GM13976 (cell line): Measurements from ENCODE around the gene RAB11FIP4.

Experiments used
- DNase-seq: peaks from one replicate; pipeline ENCODE4 v3.0.0; 2012; ENCODE audit warnings: low spot score
- CTCF ChIP-seq: IDR thresholded peaks from 2 replicates; pipeline ENCODE4 v1.5.1; 2012; ENCODE audit warnings: borderline replicate concordance, mild to moderate bottlenecking; ENCODE audit not compliant: insufficient read depth; ENCODE audit errors: extremely low read depth, missing control alignments, control extremely low read depth
- in situ Hi-C: fragments of 300-500 bp; cut with MboI; formaldehyde crosslinking; loops from one replicate; pipeline ENCODE4 v1.12.0; 2022; ENCODE audit warnings: low sequenced_read_pairs, mixed read lengths, inconsistent platforms; ENCODE audit not compliant: unreplicated experiment

The RAB11FIP4 gene

GRCh38 chr17:31549121-31549524 is 157.6 kb downstream of the RAB11FIP4 start:
- no peak for TF ChIP-seq CTCF
- in situ Hi-C loops, result no loop called here
- DNase-seq, result no peak

GRCh38 chr17:31549525-31550388 is 158.3 kb downstream of the RAB11FIP4 start:
- in situ Hi-C loops, result loop anchor here (10.0 kb wide), 1 partner anchor 295 kb away; no protein-coding TSS in a partner anchor
- DNase-seq, result peak; percentile 94
- TF ChIP-seq CTCF, result no peak

GRCh38 chr17:31550389-31551056 is 159.0 kb downstream of the RAB11FIP4 start:
- in situ Hi-C loops, result loop anchor here (10.0 kb wide), 1 partner anchor 294 kb away; no protein-coding TSS in a partner anchor
- no peak for TF ChIP-seq CTCF
- no peak for DNase-seq

- no peak for TF ChIP-seq CTCF
- in situ Hi-C loops, result loop anchor here (10.0 kb wide), 1 partner anchor 292 kb away; no protein-coding TSS in a partner anchor
- no peak for DNase-seq
Observed at GRCh38 chr17:31552568-31552967, 161.1 kb downstream of the RAB11FIP4 start.

GRCh38 chr17:31553506-31553905 is 162.0 kb downstream of the RAB11FIP4 start:
- no peak for DNase-seq
- in situ Hi-C loops, result loop anchor here (10.0 kb wide), 1 partner anchor 291 kb away; no protein-coding TSS in a partner anchor

More at GRCh38 chr17:31553506-31553905, 162.0 kb downstream of the RAB11FIP4 start:
- no peak for TF ChIP-seq CTCF
